HepG2 (cell line): ENCODE measurements around the gene PARK7. TPM values are rescaled to one million over a fixed set of nuclear protein-coding genes. Genes with fewer than 3 reads are reported as not detected.

Experiments
- AGO2 ChIP-seq: fragments of 200-400 bp; formaldehyde crosslinking; optimal IDR thresholded peaks from 2 replicates; pipeline ENCODE3; 2017; ENCODE audit warnings: mild to moderate bottlenecking, low read depth, low read length, moderate library complexity
- CHD2 ChIP-seq: IDR thresholded peaks from 2 replicates; pipeline ENCODE4 v1.6.1; 2011; ENCODE audit warnings: low read depth, low read length, improper control_type of control experiment
- FOXO1 ChIP-seq: sonication (generic); formaldehyde crosslinking; IDR thresholded peaks from 2 replicates; pipeline ENCODE4 v1.4.0; 2020; ENCODE audit warnings: missing genetic modification reagents
- FOXP1 ChIP-seq, 2 experiments: fragments of 450-650 bp in 1 of 2; IDR thresholded peaks; 2 replicates each; pipeline ENCODE4 v1.6.1; 2017 to 2018; ENCODE audit warnings: antibody characterized with exemption in 1 of 2
- KAT7 ChIP-seq: IDR thresholded peaks from 2 replicates; pipeline ENCODE4 v1.6.1; 2018; ENCODE audit warnings: borderline replicate concordance, missing compliant biosample characterization
- NFIB ChIP-seq: sonication (generic); formaldehyde crosslinking; IDR thresholded peaks from 2 replicates; pipeline ENCODE4 v1.9.0; 2021; ENCODE audit warnings: missing genetic modification reagents, mild to moderate bottlenecking, borderline replicate concordance
- NONO ChIP-seq, 2 experiments: fragments of 450-650 bp in 1 of 2; sonication (generic) in 1 of 2; formaldehyde crosslinking in 1 of 2; IDR thresholded peaks in 1 of 2; conservative IDR thresholded peaks in 1 of 2; 2 replicates each; pipeline versions ENCODE4 v1.6.1 to v1.8.0; 2017 to 2022; ENCODE audit warnings: mild to moderate bottlenecking in 1 of 2, missing genetic modification reagents in 1 of 2, moderate library complexity in 1 of 2
- PHF8 ChIP-seq: sonication (generic); formaldehyde crosslinking; IDR thresholded peaks from 2 replicates; pipeline ENCODE4 v1.5.0; 2020; ENCODE audit warnings: missing genetic modification reagents
- RFX3 ChIP-seq: IDR thresholded peaks from 2 replicates; pipeline ENCODE4 v1.6.1; 2016; ENCODE audit warnings: missing biosample characterization, missing genetic modification reagents
- SKI ChIP-seq: fragments of 450-650 bp; IDR thresholded peaks from one replicate; pipeline ENCODE4 v1.6.1; 2018; ENCODE audit warnings: mild to moderate bottlenecking; ENCODE audit not compliant: partially characterized antibody
- ZBTB10 ChIP-seq: sonication (generic); formaldehyde crosslinking; IDR thresholded peaks from 2 replicates; pipeline ENCODE4 v1.4.0; 2020; ENCODE audit warnings: missing genetic modification reagents, borderline replicate concordance
- ZEB1 ChIP-seq: IDR thresholded peaks from 2 replicates; pipeline ENCODE4 v1.6.1; 2012; ENCODE audit warnings: mild to moderate bottlenecking, low read depth, inconsistent platforms; ENCODE audit not compliant: insufficient replicate concordance
- ZFP36L1 ChIP-seq: sonication (generic); formaldehyde crosslinking; IDR thresholded peaks from 2 replicates; pipeline ENCODE4 v1.8.0; 2022; ENCODE audit warnings: mild to moderate bottlenecking, missing genetic modification reagents, moderate library complexity
- ZNF3 ChIP-seq: IDR thresholded peaks from 2 replicates; pipeline ENCODE4 v1.7.0; 2017; ENCODE audit warnings: inconsistent platforms
- ZNF501 ChIP-seq: sonication (generic); formaldehyde crosslinking; IDR thresholded peaks from 2 replicates; pipeline ENCODE4 v1.5.1; 2020; ENCODE audit warnings: mild to moderate bottlenecking, moderate library complexity, missing genetic modification reagents
- ZNF530 ChIP-seq: sonication (generic); formaldehyde crosslinking; IDR thresholded peaks from 2 replicates; pipeline ENCODE4 v1.5.0; 2020; ENCODE audit warnings: low read depth, mild to moderate bottlenecking, missing genetic modification reagents
- ZNF646 ChIP-seq: sonication (generic); formaldehyde crosslinking; IDR thresholded peaks from 2 replicates; pipeline ENCODE4 v1.9.0; 2021; ENCODE audit warnings: mild to moderate bottlenecking, missing genetic modification reagents
- ZNF746 ChIP-seq: sonication (generic); formaldehyde crosslinking; IDR thresholded peaks from 2 replicates; pipeline ENCODE4 v1.8.0; 2022; ENCODE audit warnings: mild to moderate bottlenecking, missing genetic modification reagents
- ZNF879 ChIP-seq: sonication (generic); formaldehyde crosslinking; IDR thresholded peaks from 2 replicates; pipeline ENCODE4 v1.8.1; 2023; ENCODE audit warnings: missing genetic modification reagents
- polyA plus RNA-seq, 8 experiments: library from polyadenylated mRNA; depleted of rRNA in 3 of 8; stranded (reverse) in 7 of 8; unstranded in 1 of 8; fragments of >200 nt; fragmentation: Illumina TruSeq in 4 of 8; extraction: Trizol in 4 of 8; gene quantifications; 2 replicates each; pipeline versions ENCODE4 v1.2.1 to v1.2.3, GENCODE V29; 2011 to 2016; ENCODE audit warnings: low read depth in 4 of 8, missing spikeins in 1 of 8, mixed read lengths in 1 of 8; ENCODE audit not compliant: insufficient read depth in 1 of 8
- total RNA-seq, 5 experiments: library from RNA; depleted of rRNA; stranded (reverse); fragments of >200 nt; fragmentation: Illumina TruSeq; extraction: Trizol; gene quantifications; 2 replicates each; pipeline ENCODE4 v1.2.3, GENCODE V29; 2016; ENCODE audit warnings: low read depth in 1 of 5
- TF ChIP-seq, protein P1 (sequence below): sonication (generic); formaldehyde crosslinking; IDR thresholded peaks from 2 replicates; pipeline ENCODE4 v1.9.0; 2022; ENCODE audit warnings: missing genetic modification reagents, mild to moderate bottlenecking, borderline replicate concordance

Gene PARK7
- total and polyA plus RNA-seq, 2 of the 13 experiments (the other 11 are each of a cell fraction or from before 2014, with no cell fraction given), result 212 to 296 TPM

DNA sequence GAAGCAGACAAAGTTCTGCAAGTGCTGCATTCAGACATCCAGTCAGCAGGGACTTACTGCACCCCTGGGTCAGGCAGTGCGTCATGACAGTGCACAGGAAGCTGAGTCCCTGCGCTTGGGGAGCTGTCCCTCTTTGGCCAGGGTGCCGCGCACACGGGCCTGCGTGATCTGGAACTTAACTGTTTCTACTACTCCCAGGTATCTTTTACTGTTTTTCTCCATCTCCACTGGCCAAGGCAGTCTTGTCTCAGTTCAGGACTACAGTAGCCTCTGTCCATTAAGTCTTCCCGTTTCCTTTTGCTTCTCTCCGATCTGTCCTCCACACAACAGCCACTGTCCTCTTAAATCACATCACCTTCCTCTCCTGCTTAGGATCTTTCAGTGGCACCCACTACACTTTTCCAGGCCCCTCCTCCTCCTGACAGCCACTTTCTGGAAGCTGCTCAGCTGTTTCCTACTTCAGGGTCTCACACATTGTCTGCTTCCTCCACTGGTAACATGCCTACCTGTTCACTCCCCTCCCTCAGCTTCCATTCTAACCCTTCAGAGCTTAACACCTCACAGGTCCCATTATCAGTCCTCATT lies 48.7 kb downstream of the PARK7 start (continued):
- peak; percentile 37; the same call in 1 of the 2 replicates for TF ChIP-seq ZNF501 (CRISPR knock-in tag)
- no peak for TF ChIP-seq CHD2
- no peak for TF ChIP-seq FOXP1 (IDR thresholded peaks at IDR 0.05)
- TF ChIP-seq FOXP1 (CRISPR knock-in tag; IDR thresholded peaks at IDR 0.05), result no peak
- no peak for TF ChIP-seq RFX3
- no peak for TF ChIP-seq SKI
- no peak for TF ChIP-seq ZNF879 (CRISPR knock-in tag)
- TF ChIP-seq KAT7 (CRISPR knock-in tag), result no peak
- no peak for TF ChIP-seq NONO (IDR thresholded peaks at IDR 0.05)
- 0 out of 2 replicates have a peak, but pooled peaks have one; percentile 43 for TF ChIP-seq NONO (CRISPR knock-in tag; conservative IDR thresholded peaks at IDR 0.05)
- TF ChIP-seq, protein P1, sequence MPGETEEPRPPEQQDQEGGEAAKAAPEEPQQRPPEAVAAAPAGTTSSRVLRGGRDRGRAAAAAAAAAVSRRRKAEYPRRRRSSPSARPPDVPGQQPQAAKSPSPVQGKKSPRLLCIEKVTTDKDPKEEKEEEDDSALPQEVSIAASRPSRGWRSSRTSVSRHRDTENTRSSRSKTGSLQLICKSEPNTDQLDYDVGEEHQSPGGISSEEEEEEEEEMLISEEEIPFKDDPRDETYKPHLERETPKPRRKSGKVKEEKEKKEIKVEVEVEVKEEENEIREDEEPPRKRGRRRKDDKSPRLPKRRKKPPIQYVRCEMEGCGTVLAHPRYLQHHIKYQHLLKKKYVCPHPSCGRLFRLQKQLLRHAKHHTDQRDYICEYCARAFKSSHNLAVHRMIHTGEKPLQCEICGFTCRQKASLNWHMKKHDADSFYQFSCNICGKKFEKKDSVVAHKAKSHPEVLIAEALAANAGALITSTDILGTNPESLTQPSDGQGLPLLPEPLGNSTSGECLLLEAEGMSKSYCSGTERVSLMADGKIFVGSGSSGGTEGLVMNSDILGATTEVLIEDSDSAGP, result peak; percentile 27; the same call in 1 of the 2 replicates
- no peak for TF ChIP-seq ZBTB10 (CRISPR knock-in tag)
- no peak for TF ChIP-seq ZNF530
- TF ChIP-seq FOXO1 (CRISPR knock-in tag), result no peak
- TF ChIP-seq PHF8 (CRISPR knock-in tag), result no peak
- TF ChIP-seq NFIB, result no peak
- no peak for TF ChIP-seq ZNF3 (CRISPR knock-in tag)
- TF ChIP-seq ZNF746 (CRISPR knock-in tag), result no peak
- peak; percentile 90 for TF ChIP-seq AGO2
- TF ChIP-seq ZNF646 (CRISPR knock-in tag), result 0 out of 2 replicates have a peak, but pooled peaks have one; percentile 22
- TF ChIP-seq ZEB1, result peak; percentile 48
- TF ChIP-seq ZFP36L1 (CRISPR knock-in tag), result 0 out of 2 replicates have a peak, but pooled peaks have one; percentile 28
